ENCODE data around the gene GOLPH3L.
"Not testable (repeated sequence)": the region's sequence is repeated elsewhere in the genome, so short reads cannot be mapped to it uniquely, and the experiment has no call there.

GRCh38 chr1:150641126-150641815, 55.7 kb downstream of the GOLPH3L start:
- TF ChIP-seq, protein P1, sequence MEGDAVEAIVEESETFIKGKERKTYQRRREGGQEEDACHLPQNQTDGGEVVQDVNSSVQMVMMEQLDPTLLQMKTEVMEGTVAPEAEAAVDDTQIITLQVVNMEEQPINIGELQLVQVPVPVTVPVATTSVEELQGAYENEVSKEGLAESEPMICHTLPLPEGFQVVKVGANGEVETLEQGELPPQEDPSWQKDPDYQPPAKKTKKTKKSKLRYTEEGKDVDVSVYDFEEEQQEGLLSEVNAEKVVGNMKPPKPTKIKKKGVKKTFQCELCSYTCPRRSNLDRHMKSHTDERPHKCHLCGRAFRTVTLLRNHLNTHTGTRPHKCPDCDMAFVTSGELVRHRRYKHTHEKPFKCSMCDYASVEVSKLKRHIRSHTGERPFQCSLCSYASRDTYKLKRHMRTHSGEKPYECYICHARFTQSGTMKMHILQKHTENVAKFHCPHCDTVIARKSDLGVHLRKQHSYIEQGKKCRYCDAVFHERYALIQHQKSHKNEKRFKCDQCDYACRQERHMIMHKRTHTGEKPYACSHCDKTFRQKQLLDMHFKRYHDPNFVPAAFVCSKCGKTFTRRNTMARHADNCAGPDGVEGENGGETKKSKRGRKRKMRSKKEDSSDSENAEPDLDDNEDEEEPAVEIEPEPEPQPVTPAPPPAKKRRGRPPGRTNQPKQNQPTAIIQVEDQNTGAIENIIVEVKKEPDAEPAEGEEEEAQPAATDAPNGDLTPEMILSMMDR (IDR thresholded peaks at IDR 0.05; ENCODE audit: low read length): not testable (repeated sequence)
- not testable (repeated sequence) for TF ChIP-seq EZH2phosphoT487 (IDR thresholded peaks at IDR 0.05; ENCODE audit: low read length)

Data from MM.1S (cell line).